SJCRH30 (cell line): ENCODE measurements around the gene SYNDIG1. TPM values are rescaled to one million over a fixed set of nuclear protein-coding genes. Genes with fewer than 3 reads are reported as not detected.

Experiments used
- DNase-seq, 2 experiments: peaks; one replicate each; pipeline ENCODE4 v3.0.0-alpha.2; 2015 to 2020
- H3K27ac ChIP-seq: fragments of 250-450 bp; sonication (Bioruptor Pico); 2 replicates; pipeline ENCODE4 v1.5.1; 2020; ENCODE audit warnings: mild to moderate bottlenecking, moderate library complexity
- H3K27me3 ChIP-seq: fragments of 250-450 bp; sonication (Bioruptor Pico); 2 replicates; pipeline ENCODE4 v1.5.1; 2020; ENCODE audit warnings: mild to moderate bottlenecking, moderate library complexity
- H3K36me3 ChIP-seq: fragments of 250-450 bp; sonication (Bioruptor Pico); 2 replicates; pipeline ENCODE4 v1.5.1; 2020; ENCODE audit warnings: mild to moderate bottlenecking, moderate library complexity
- H3K4me1 ChIP-seq: fragments of 250-450 bp; sonication (Bioruptor Pico); 2 replicates; pipeline ENCODE4 v1.5.1; 2020; ENCODE audit warnings: mild to moderate bottlenecking, moderate library complexity
- H3K4me3 ChIP-seq: fragments of 250-450 bp; sonication (Bioruptor Pico); 2 replicates; pipeline ENCODE4 v1.5.1; 2020; ENCODE audit warnings: mild to moderate bottlenecking, moderate library complexity
- H3K9me3 ChIP-seq: fragments of 250-450 bp; sonication (Bioruptor Pico); replicated peaks from 2 replicates; pipeline ENCODE4 v1.5.1; 2020; ENCODE audit warnings: mild to moderate bottlenecking, moderate library complexity
- total RNA-seq: library from RNA; depleted of rRNA; stranded (reverse); fragments of >200 nt; shearing (Covaris generic); gene quantifications from 2 replicates; pipeline ENCODE4 v1.2.3, GENCODE V29; 2014

The SYNDIG1 gene
- total RNA-seq, 1 experiment from 2014 or later: not detected

DNA sequence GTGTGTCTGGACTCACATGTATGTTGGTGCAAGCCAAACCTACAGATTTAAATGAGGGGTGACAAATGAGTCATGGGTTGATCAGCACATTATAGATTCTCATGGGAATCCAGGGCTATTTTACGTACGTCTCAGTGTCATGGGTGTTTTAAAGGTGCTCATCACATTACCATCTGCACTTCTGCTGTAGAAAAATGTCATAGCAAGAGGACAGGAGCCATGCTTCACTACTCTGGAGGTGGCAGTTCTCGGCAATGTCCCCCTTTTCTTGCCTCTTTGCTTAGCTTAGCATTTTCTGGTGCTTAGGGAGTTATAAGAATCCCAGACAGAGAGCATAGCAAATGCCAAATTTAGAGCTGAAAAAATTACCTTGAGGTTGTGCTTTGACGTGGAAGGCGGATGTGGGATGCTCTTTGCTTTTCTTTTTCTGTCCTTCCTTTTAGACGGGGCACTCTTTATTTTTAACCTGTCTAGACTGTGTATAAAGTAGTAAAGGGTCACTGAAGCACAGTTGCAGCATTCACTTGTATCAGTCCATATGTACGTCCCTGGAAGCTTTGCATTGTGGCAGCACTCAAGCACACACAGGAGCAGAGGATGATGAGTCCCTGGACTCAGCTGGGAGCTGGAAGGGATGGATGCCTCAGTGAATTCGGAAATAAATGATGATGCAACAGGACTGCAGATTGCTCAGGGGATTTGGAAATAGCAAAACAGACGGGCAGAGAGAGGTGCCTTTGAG lies 139.7 kb downstream of the SYNDIG1 start:
- Histone ChIP-seq H3K27me3 (no peaks in the 10 kb centered on the region), H3K36me3 (no peaks in the 10 kb centered on the region), H3K4me1 (peaks cover 66% of the 10 kb centered on the region), H3K27ac (peak overlapping the region; percentile 68), H3K9me3 (no peaks in the 10 kb centered on the region), H3K4me3 (no peak overlapping the region)
- DNase-seq: no peak

DNA sequence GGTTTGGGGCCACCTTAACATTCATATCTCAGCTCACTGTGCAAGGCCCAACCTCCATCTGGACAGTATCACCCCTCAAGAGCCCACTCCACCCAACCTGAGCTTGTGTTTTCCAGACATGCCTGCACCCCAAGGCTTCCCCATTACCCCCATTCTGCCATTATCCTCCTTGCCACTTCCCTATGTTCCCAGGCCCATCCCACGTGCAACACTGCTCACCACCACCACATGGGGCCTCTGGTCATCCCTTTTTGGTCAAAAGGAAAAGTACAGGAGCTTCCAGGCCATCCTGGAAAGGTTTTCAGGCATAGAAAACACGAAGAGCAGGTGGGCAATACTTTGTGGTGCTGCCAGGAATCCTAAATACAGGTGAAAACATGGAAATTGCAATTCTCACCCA lies 140.3 kb downstream of the SYNDIG1 start:
- Histone ChIP-seq H3K9me3 (no peaks in the 10 kb centered on the region), H3K36me3 (no peaks in the 10 kb centered on the region), H3K27ac (peak overlapping the region; percentile 68), H3K4me1 (peaks cover 66% of the 10 kb centered on the region), H3K27me3 (no peaks in the 10 kb centered on the region), H3K4me3 (no peak overlapping the region)
- DNase-seq: no peak

DNA sequence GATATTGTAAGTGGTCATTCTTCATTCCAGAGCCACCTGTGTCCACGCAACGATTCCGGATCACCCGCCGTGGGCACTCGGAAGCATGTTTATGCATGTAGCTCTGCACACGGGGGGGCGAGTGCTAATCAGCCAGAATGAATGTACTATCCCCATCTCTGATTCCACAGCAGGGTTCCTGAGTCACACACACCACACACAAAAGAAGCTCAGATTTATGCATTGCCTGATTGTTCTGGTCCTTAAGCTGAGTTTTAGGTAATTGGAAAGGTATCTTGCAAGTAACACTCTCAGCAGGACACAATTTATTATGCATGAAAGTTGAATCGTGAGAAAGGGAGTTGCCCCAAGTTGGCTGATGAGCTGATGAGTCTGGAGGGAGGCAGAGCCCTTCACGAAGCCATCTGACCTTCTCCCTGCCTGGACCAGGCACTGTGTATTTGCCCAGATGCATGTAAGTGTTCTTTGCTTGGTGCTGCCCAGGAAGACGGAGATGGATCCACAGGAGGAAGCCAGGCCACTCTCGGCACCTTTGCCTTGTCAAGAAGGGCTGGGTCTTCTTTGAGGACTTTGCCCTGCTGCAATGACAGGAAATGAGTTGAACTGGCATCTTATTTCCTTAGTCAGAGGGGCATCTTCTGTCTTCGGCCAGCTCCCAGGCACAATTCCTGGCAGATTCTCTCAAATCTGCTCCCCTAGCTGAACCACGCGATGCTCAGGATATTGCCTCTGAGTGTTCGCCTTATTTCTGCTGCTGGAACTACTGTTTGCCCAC lies 141.1 kb downstream of the SYNDIG1 start:
- Histone ChIP-seq H3K36me3 (no peaks in the 10 kb centered on the region), H3K27ac (peak overlapping the region; percentile 68), H3K4me1 (peaks cover 63% of the 10 kb centered on the region), H3K9me3 (no peaks in the 10 kb centered on the region), H3K4me3 (no peak overlapping the region), H3K27me3 (no peaks in the 10 kb centered on the region)
- DNase-seq: peak; percentile 63

GRCh38 chr20:24611360-24612140 lies 142.1 kb downstream of the SYNDIG1 start:
- no peak for DNase-seq
- Histone ChIP-seq H3K4me1 (peaks cover 53% of the 10 kb centered on the region), H3K9me3 (no peaks in the 10 kb centered on the region), H3K27me3 (no peaks in the 10 kb centered on the region), H3K27ac (peak overlapping the region; percentile 68), H3K4me3 (no peak overlapping the region), H3K36me3 (no peaks in the 10 kb centered on the region)

DNA sequence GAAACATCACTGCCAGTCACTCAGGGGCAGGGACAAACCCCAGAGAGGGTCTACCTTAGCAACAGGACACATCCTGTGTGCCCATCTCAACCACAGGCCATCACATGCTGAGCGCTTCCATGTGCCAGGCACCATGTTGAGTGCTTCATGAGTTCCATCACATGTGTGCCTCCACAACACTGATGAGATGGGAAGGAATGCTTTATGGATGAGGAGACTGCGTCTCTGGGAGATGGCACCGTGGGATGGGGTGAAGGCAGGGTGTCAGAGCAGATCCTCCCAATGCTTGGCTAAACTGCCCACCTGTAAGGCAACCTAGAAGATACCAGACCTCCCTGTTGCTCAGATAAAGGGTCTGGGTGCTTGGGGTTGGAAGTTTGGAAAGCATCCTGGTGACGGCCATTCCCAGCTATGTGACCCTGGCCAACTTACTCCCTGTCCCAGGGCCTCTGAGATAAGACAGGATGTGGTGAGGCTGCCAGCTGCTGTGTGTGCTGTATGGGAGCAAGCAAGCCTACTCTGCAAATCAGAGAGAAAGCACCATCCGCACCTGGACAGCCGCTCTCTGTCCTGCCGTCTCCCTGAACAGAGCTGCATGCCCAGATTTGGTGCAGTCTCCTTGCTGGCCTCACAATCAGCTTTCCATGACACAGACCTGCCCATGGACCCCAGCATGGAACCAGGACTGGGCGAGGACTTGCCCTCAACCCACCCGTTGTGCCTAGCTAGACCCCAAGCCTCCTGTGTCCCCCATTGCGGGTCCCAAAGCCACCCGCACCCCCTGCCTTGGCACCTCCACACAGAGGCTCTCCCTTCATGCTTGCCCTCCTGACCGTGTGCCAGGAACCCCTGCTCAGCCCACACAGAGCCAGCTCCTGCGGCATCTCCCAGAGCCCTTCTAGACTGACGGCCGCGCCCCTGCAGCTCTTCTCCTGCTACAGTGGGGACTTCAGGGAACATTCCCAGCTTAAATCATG lies 143.7 kb downstream of the SYNDIG1 start:
- Histone ChIP-seq H3K4me1 (peaks cover 49% of the 10 kb centered on the region), H3K4me3 (no peak overlapping the region), H3K9me3 (no peaks in the 10 kb centered on the region), H3K27me3 (no peaks in the 10 kb centered on the region), H3K36me3 (no peaks in the 10 kb centered on the region), H3K27ac (peak overlapping the region; percentile 67)
- peak; percentile 77 to 81 for DNase-seq

GRCh38 chr20:24614341-24614740 lies 144.9 kb downstream of the SYNDIG1 start:
- peaks cover 48% of the 10 kb centered on the region for H3K4me1 ChIP-seq

DNA sequence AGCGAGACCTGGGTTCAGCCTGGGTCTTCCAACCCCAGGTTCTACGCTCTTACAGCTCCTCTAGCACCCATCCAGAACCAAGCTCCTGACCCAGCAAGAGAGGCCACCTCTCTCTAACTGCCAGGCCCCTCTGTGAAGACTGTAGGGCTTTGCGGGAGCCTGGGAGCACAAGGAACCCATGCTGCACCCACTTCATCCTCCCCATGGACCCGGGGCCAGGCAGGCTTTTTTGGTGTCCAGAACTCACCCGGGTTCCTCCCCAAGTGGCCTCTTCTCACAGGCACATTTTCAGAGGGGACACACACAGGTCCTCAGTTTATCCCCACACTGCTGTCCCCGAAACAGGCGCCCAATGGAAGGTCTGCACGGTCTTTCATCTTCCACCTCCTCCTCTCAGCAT lies 145.9 kb downstream of the SYNDIG1 start:
- no peaks in the 10 kb centered on the region for H3K27me3 ChIP-seq
- no peak overlapping the region for H3K27ac ChIP-seq
- no peaks in the 10 kb centered on the region for H3K36me3 ChIP-seq
- no peak for DNase-seq
- H3K4me3 ChIP-seq: no peak overlapping the region
- peaks cover 38% of the 10 kb centered on the region for H3K4me1 ChIP-seq
- H3K9me3 ChIP-seq: no peaks in the 10 kb centered on the region

More at GRCh38 chr20:24614341-24614740, 144.9 kb downstream of the SYNDIG1 start:
- Histone ChIP-seq H3K36me3 (no peaks in the 10 kb centered on the region), H3K9me3 (no peaks in the 10 kb centered on the region), H3K27ac (no peak overlapping the region), H3K4me3 (no peak overlapping the region), H3K27me3 (no peaks in the 10 kb centered on the region)
- no peak for DNase-seq

- no peaks in the 10 kb centered on the region for H3K36me3 ChIP-seq
- DNase-seq: no peak
- H3K4me3 ChIP-seq: no peak overlapping the region
- H3K9me3 ChIP-seq: no peaks in the 10 kb centered on the region
- peaks cover 27% of the 10 kb centered on the region for H3K4me1 ChIP-seq
- no peaks in the 10 kb centered on the region for H3K27me3 ChIP-seq
- H3K27ac ChIP-seq: no peak overlapping the region
These were observed 147.0 kb downstream of the SYNDIG1 start for GRCh38 chr20:24616258-24617079.

DNA sequence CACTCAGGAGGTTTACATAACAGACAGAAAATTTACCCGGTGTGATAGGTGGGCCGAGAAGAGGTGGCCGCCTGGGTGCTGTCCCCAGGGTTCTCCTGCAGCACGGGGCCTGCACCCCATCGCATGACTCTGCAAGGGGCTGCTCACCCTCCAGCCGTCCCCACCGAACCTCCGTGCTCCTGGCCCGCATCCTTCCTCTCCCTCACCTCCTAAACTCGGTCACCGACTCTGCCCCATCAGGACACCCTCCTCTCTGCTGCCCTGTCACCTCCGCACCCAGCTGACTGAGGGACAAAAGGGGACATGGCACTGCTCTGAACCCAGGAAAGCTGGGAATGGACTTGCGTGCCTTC lies 147.6 kb downstream of the SYNDIG1 start:
- H3K4me1 ChIP-seq: peaks cover 25% of the 10 kb centered on the region
- no peak overlapping the region for H3K27ac ChIP-seq
- no peaks in the 10 kb centered on the region for H3K36me3 ChIP-seq
- no peak overlapping the region for H3K4me3 ChIP-seq
- H3K9me3 ChIP-seq: no peaks in the 10 kb centered on the region
- no peak for DNase-seq
- no peaks in the 10 kb centered on the region for H3K27me3 ChIP-seq

- Histone ChIP-seq H3K9me3 (no peaks in the 10 kb centered on the region), H3K27me3 (no peaks in the 10 kb centered on the region), H3K4me1 (peaks cover 22% of the 10 kb centered on the region), H3K27ac (no peak overlapping the region), H3K4me3 (no peak overlapping the region), H3K36me3 (no peaks in the 10 kb centered on the region)
- no peak for DNase-seq
These were observed 148.5 kb downstream of the SYNDIG1 start for GRCh38 chr20:24617757-24618450.

- Histone ChIP-seq H3K27me3 (no peaks in the 10 kb centered on the region), H3K9me3 (no peaks in the 10 kb centered on the region)
These were observed 149.3 kb downstream of the SYNDIG1 start for GRCh38 chr20:24618739-24619138.

DNA sequence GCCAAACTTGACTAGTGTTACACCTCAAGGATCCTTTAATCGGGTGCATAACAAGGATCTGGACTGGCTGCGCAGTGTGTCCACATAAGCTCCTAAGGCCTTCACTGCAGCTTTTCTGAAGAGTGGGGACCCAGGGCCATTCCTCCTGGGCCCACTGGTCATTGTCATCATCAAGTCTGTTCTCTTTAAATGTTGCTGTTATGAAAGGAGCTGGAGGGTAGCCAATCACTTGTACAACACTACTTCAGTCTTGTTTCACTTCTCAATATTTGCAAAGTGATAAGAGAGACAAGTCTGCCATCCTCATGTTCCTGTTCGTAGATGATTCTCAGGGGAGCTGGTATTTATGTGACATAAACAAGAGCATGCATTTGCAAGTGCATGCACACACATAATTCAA lies 149.8 kb downstream of the SYNDIG1 start:
- Histone ChIP-seq H3K4me1 (peaks cover 13% of the 10 kb centered on the region), H3K27me3 (no peaks in the 10 kb centered on the region), H3K9me3 (no peaks in the 10 kb centered on the region), H3K36me3 (no peaks in the 10 kb centered on the region), H3K27ac (no peak overlapping the region), H3K4me3 (no peak overlapping the region)
- no peak for DNase-seq

More at GRCh38 chr20:24618739-24619138, 149.3 kb downstream of the SYNDIG1 start:
- Histone ChIP-seq H3K4me1 (peaks cover 17% of the 10 kb centered on the region), H3K36me3 (no peaks in the 10 kb centered on the region), H3K27ac (no peak overlapping the region), H3K4me3 (no peak overlapping the region)
- DNase-seq: no peak

DNA sequence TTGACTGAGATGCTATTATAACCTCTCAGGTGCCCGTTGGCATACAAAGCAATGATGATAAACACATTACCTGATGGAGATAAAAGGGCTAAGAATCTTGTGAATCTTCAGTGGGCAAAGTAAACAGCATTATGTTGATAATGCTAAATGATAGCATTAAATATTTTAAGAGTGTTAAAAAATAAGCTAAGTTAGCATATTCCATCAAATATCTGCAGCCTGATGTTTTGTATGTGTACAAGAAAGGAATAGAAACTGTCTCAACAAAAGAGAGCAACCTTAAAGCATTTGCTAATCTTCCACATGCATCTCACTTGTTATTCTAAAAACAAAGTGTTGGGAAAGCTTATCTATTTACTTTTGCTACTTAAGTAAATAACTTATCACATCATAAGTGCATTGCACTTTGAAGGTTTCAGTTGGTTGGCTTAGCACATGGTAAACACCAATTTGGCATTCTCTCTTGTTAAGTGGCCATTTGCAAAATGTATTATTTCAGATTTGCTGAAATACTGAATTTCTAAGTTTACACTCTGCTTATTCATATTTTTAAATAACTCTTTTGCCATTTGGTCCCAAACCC lies 151.6 kb downstream of the SYNDIG1 start:
- H3K4me1 ChIP-seq: peaks cover 13% of the 10 kb centered on the region
- H3K27me3 ChIP-seq: no peaks in the 10 kb centered on the region
- H3K9me3 ChIP-seq: no peaks in the 10 kb centered on the region
- no peaks in the 10 kb centered on the region for H3K36me3 ChIP-seq
- no peak for DNase-seq
- no peak overlapping the region for H3K27ac ChIP-seq
- H3K4me3 ChIP-seq: no peak overlapping the region
